Activated naive CD8-positive, alpha-beta T cell treated with anti-CD3 and anti-CD28 coated beads, Interleukin-2, amount 10 ng/mL, durations not matched to agents 7 days and 5 days (primary cell): ENCODE data around the gene EPO. TPM values are rescaled to one million over a fixed set of nuclear protein-coding genes. Genes with fewer than 3 reads are reported as not detected.
A peak's percentile ranks its signal among the peaks of the same experiment; 100 is the strongest.

ENCODE experiments used
- ATAC-seq: fragments of 150-1000 bp; cut with Tn5 transposase; one replicate; pipeline ENCODE4 v1.10.0; 2021; ENCODE audit warnings: low read depth, moderate library complexity
- POLR2A ChIA-PET: fragments of 350-600 bp; sonication (Branson Sonifier 250); formaldehyde crosslinking; loops from one replicate; lab custom pipeline; 2021; ENCODE audit warnings: antibody characterized with exemption; lab: Charles Lee
- DNase-seq: peaks from one replicate; pipeline ENCODE4 v3.0.0; 2021
- H3K27ac Mint-ChIP-seq: one replicate; pipeline ENCODE4 v1.8.0; 2022; ENCODE audit warnings: mild to moderate bottlenecking, mixed read lengths
- H3K27me3 Mint-ChIP-seq: one replicate; pipeline ENCODE4 v1.8.0; 2022; ENCODE audit warnings: mild to moderate bottlenecking, moderate library complexity, mixed read lengths
- H3K36me3 Mint-ChIP-seq: one replicate; pipeline ENCODE4 v1.8.0; 2021; ENCODE audit warnings: mild to moderate bottlenecking, mixed read lengths
- H3K4me1 Mint-ChIP-seq: one replicate; pipeline ENCODE4 v1.8.0; 2021; ENCODE audit warnings: mixed read lengths
- H3K4me3 Mint-ChIP-seq: one replicate; pipeline ENCODE4 v1.8.0; 2022; ENCODE audit warnings: mild to moderate bottlenecking, moderate library complexity, mixed read lengths
- H3K9me3 Mint-ChIP-seq: one replicate; pipeline ENCODE4 v1.8.0; 2021; ENCODE audit warnings: mixed read lengths
- total RNA-seq, 2 experiments: library from RNA; stranded (reverse); gene quantifications; one replicate each; pipeline ENCODE4 v1.2.3, GENCODE V29; 2021

EPO gene
- total RNA-seq, 2 experiments from 2014 or later: 0.22 TPM; not detected in 1

GRCh38 chr7:100679129-100679926, 40.9 kb upstream of the EPO start:
- peaks cover 21% of the 10 kb centered on the region for H3K36me3 Mint-ChIP-seq
- H3K27me3 Mint-ChIP-seq: no peaks in the 10 kb centered on the region
- DNase-seq (no peak), ATAC-seq (no peak)
- no peak overlapping the region for H3K4me3 Mint-ChIP-seq
- no peak overlapping the region for H3K27ac Mint-ChIP-seq
- peaks cover 10% of the 10 kb centered on the region for H3K4me1 Mint-ChIP-seq
- POLR2A ChIA-PET: interaction anchor here (0.6 to 5.2 kb wide), 8 partner anchors 11 to 619 kb away, joined by 3 to 41 read pairs (median 6); partner anchors contain the start of genes FBXO24, LRCH4, MOSPD3 and POP7
- H3K9me3 Mint-ChIP-seq: no peaks in the 10 kb centered on the region

GRCh38 chr7:100679927-100680575, 40.2 kb upstream of the EPO start:
- POLR2A ChIA-PET: interaction anchor here (0.5 to 2.2 kb wide), 11 partner anchors 10 to 620 kb away, joined by 3 to 20 read pairs (median 4); partner anchors contain the start of genes MOSPD3 and POP7
- no peaks in the 10 kb centered on the region for H3K9me3 Mint-ChIP-seq
- no peaks in the 10 kb centered on the region for H3K27me3 Mint-ChIP-seq
- no peak overlapping the region for H3K4me3 Mint-ChIP-seq
- ATAC-seq (no peak), DNase-seq (peak; percentile 27)
- peaks cover 9% of the 10 kb centered on the region for H3K4me1 Mint-ChIP-seq
- H3K27ac Mint-ChIP-seq: peak overlapping the region; percentile 19
- H3K36me3 Mint-ChIP-seq: peaks cover 19% of the 10 kb centered on the region

GRCh38 chr7:100680576-100681271, 39.5 kb upstream of the EPO start:
- H3K4me3 Mint-ChIP-seq: no peak overlapping the region
- no peak for ATAC-seq
- no peaks in the 10 kb centered on the region for H3K9me3 Mint-ChIP-seq
- no peak overlapping the region for H3K27ac Mint-ChIP-seq
- peaks cover 18% of the 10 kb centered on the region for H3K36me3 Mint-ChIP-seq
- POLR2A ChIA-PET: interaction anchor here (0.5 to 2.2 kb wide), 11 partner anchors 9 to 234 kb away, joined by 3 to 20 read pairs (median 4); partner anchors contain the start of gene POP7
- no peaks in the 10 kb centered on the region for H3K27me3 Mint-ChIP-seq
- H3K4me1 Mint-ChIP-seq: peaks cover 9% of the 10 kb centered on the region
- peak; percentile 39 for DNase-seq

GRCh38 chr7:100681491-100682227, 38.6 kb upstream of the EPO start:
- POLR2A ChIA-PET: interaction anchor here (0.7 to 2.2 kb wide), 7 partner anchors 8 to 235 kb away, joined by 3 to 20 read pairs (median 6); partner anchors contain the start of gene POP7
- no peak overlapping the region for H3K27ac Mint-ChIP-seq

DNA sequence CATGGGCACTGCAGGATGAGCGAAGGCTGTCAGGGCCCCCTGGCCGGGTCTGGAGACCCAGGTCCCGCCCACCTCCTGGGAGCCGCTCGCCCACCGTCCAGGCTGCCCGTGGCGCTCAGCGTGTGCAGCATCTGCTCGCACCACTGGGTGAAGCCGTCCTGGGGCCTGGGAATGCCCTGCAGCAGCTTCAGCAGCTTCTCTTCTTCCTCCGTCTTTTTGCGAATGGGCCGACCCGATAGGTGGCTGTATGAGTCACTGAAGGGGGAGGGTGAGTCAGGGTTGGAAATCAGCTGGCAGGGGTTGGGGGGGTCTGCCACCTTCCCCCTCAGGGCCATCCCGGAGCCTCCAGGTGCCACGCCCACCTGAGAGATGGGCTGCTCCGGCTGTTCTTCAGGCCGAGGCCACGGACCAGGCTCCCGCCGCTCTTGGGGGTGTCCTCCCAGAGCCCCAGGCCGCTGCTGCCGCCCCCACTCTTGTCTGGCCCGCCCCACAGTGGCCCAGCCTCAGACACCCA, 38.0 kb upstream of the EPO start:
- POLR2A ChIA-PET: interaction anchor here (0.8 to 2.0 kb wide), 4 partner anchors 9 to 96 kb away, joined by 3 to 6 read pairs (median 5); partner anchors contain the start of genes FBXO24 and LRCH4
- Mint-ChIP-seq H3K4me3 (no peak overlapping the region), H3K4me1 (peaks cover 4% of the 10 kb centered on the region), H3K9me3 (no peaks in the 10 kb centered on the region), H3K27ac (no peak overlapping the region), H3K36me3 (peaks cover 10% of the 10 kb centered on the region), H3K27me3 (no peaks in the 10 kb centered on the region)
- DNase-seq (peak; percentile 34), ATAC-seq (no peak)

More at GRCh38 chr7:100681491-100682227, 38.6 kb upstream of the EPO start:
- H3K27me3 Mint-ChIP-seq: no peaks in the 10 kb centered on the region
- H3K4me3 Mint-ChIP-seq: no peak overlapping the region
- ATAC-seq (no peak), DNase-seq (peak; percentile 35)
- peaks cover 14% of the 10 kb centered on the region for H3K36me3 Mint-ChIP-seq
- H3K4me1 Mint-ChIP-seq: peaks cover 5% of the 10 kb centered on the region
- no peaks in the 10 kb centered on the region for H3K9me3 Mint-ChIP-seq

- ATAC-seq: no peak
- H3K4me3 Mint-ChIP-seq: no peak overlapping the region
- H3K27me3 Mint-ChIP-seq: no peaks in the 10 kb centered on the region
- H3K36me3 Mint-ChIP-seq: peaks cover 9% of the 10 kb centered on the region
- POLR2A ChIA-PET: interaction anchor here (0.7 to 1.8 kb wide), 4 partner anchors 10 to 205 kb away, joined by 3 to 6 read pairs (median 4); partner anchors contain the start of genes FBXO24 and LRCH4
- peak; percentile 29 for DNase-seq
- H3K4me1 Mint-ChIP-seq: peaks cover 4% of the 10 kb centered on the region
- peak overlapping the region; percentile 54 for H3K27ac Mint-ChIP-seq
- no peaks in the 10 kb centered on the region for H3K9me3 Mint-ChIP-seq
These were observed 37.1 kb upstream of the EPO start for GRCh38 chr7:100682991-100683658.

GRCh38 chr7:100683659-100684533, 36.4 kb upstream of the EPO start:
- no peak overlapping the region for H3K27ac Mint-ChIP-seq

DNA sequence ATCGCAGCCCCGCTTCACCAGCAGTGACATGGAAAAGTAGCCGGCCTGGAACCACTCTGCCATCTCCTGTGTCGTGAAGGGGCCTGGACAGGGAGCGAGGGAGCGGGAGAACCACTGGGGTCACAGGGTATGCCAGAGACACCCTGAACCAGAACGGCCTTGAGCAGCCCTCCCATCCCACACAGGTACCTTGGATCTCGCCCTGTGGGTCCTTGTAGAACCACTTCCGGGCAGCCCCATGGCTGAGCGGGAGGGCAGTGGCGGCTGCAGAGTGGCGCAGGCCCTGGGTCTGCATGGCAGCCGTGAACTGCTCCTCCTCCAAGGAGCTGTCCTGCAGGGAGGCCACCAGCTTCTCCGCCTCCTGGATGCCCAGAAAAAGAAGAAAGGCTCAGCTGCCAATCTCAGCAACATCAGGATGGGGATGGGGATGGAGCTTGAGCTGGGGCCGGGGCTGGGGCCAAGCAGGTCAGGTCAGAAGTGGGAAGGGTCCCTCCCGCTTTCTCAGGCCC, 35.7 kb upstream of the EPO start:
- no peaks in the 10 kb centered on the region for H3K27me3 Mint-ChIP-seq
- H3K9me3 Mint-ChIP-seq: no peaks in the 10 kb centered on the region
- no peak overlapping the region for H3K27ac Mint-ChIP-seq
- DNase-seq (no peak), ATAC-seq (no peak)
- peaks cover 1% of the 10 kb centered on the region for H3K4me1 Mint-ChIP-seq
- peaks cover 3% of the 10 kb centered on the region for H3K36me3 Mint-ChIP-seq
- POLR2A ChIA-PET: interaction anchor here (1.6 kb wide), 1 partner anchor 9 kb away, joined by 14 read pairs; no protein-coding TSS in a partner anchor
- H3K4me3 Mint-ChIP-seq: no peak overlapping the region

More at GRCh38 chr7:100683659-100684533, 36.4 kb upstream of the EPO start:
- no peak overlapping the region for H3K4me3 Mint-ChIP-seq
- no peaks in the 10 kb centered on the region for H3K9me3 Mint-ChIP-seq
- no peaks in the 10 kb centered on the region for H3K27me3 Mint-ChIP-seq
- peaks cover 3% of the 10 kb centered on the region for H3K4me1 Mint-ChIP-seq
- peaks cover 5% of the 10 kb centered on the region for H3K36me3 Mint-ChIP-seq
- POLR2A ChIA-PET: interaction anchor here (0.7 to 1.8 kb wide), 4 partner anchors 8 to 206 kb away, joined by 4 to 14 read pairs (median 5); partner anchors contain the start of genes FBXO24 and LRCH4
- ATAC-seq: no peak
- DNase-seq: no peak

DNA sequence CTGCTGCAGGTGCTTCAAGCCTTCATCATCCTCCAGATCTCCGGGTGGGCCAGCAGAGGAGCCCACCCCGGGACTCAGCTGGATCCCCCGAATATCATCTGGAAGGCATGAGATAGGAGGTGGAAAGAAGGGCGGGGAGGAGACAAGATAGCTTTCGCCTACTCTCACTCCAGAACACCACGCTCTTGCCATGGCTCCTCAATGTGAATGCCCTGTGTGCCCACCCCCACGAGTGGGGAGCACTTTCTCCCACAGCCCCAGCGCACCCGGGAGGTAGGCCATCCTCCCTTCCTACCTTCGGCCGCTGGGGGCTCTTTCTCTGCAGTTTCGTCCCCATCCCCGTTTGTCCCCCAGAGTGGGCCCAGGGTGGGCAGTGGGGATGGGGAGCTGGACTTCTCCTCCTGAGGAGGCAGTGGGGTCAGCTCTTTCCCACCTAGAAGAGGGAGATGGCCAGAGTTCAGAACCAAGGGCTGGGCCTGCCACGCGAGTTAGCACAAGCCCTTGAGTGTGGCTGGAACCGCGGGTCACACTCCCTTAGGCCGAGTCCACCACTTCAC, 35.1 kb upstream of the EPO start:
- Mint-ChIP-seq H3K4me3 (no peak overlapping the region), H3K36me3 (peaks cover 3% of the 10 kb centered on the region), H3K9me3 (no peaks in the 10 kb centered on the region), H3K27me3 (no peaks in the 10 kb centered on the region), H3K27ac (no peak overlapping the region), H3K4me1 (peaks cover 3% of the 10 kb centered on the region)
- no peak for DNase-seq
- ATAC-seq: no peak
- POLR2A ChIA-PET: interaction anchor here (1.6 kb wide), 1 partner anchor 9 kb away, joined by 14 read pairs; no protein-coding TSS in a partner anchor

DNA sequence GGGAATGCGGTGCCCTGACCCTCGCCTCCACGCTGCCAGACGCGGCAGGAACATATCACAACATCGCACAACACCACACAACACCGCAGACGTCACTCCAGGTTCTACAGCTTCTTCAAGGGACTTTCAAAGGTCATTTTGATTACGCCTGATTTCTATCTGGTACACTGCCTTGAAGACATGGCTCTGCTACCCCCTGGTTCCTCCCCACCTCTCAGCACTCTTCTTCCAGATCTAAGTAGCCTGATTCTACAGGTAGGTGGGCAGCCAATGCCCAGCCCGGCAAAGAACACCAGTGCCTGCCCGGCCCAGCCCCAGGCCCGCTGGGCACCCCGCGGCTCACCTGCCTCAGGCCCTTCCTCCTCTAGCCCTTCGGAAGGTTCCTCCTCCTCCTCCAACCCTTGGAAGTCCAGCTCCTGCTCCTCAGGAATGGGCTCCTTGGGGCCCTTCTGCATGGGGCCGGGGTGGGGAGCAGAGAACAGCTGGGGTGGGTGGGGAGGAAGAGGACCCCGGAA, 34.6 kb upstream of the EPO start:
- H3K4me3 Mint-ChIP-seq: no peak overlapping the region
- peaks cover 3% of the 10 kb centered on the region for H3K36me3 Mint-ChIP-seq
- DNase-seq (no peak), ATAC-seq (no peak)
- no peaks in the 10 kb centered on the region for H3K9me3 Mint-ChIP-seq
- H3K27me3 Mint-ChIP-seq: no peaks in the 10 kb centered on the region
- POLR2A ChIA-PET: interaction anchor here (1.6 kb wide), 1 partner anchor 10 kb away, joined by 14 read pairs; no protein-coding TSS in a partner anchor
- no peak overlapping the region for H3K27ac Mint-ChIP-seq
- H3K4me1 Mint-ChIP-seq: peaks cover 3% of the 10 kb centered on the region
